Hematopoietic multipotent progenitor cell (in vitro differentiated cells): ENCODE data around the gene CBX4. TPM values are rescaled to one million over a fixed set of nuclear protein-coding genes. Genes with fewer than 3 reads are reported as not detected.
"Not testable (repeated sequence)": the region's sequence is repeated elsewhere in the genome, so short reads cannot be mapped to it uniquely, and the experiment has no call there.

ENCODE experiments used
- DNase-seq, 3 donors: peaks; one replicate each; pipeline ENCODE4 v3.0.0-alpha.2; 2011 to 2015; ENCODE audit warnings: low read depth in 2 of 3, low spot score in 2 of 3
- total RNA-seq: library from RNA; depleted of rRNA; stranded (reverse); fragments of >200 nt; gene quantifications from one replicate; pipeline ENCODE4 v1.2.3, GENCODE V29; 2012

The CBX4 gene
- total RNA-seq, 1 donor = 31.8 TPM

GRCh38 chr17:79861413-79862216 is 22.4 kb upstream of the CBX4 start:
- DNase-seq = no peak

- no peak for DNase-seq
Measured at GRCh38 chr17:79859676-79860615, 20.7 kb upstream of the CBX4 start.

- DNase-seq = no peak
Measured at GRCh38 chr17:79857095-79857494, 17.9 kb upstream of the CBX4 start.

- no peak for DNase-seq
Measured at GRCh38 chr17:79855331-79856124, 16.3 kb upstream of the CBX4 start.

- DNase-seq = no peak
Measured at GRCh38 chr17:79854080-79855060, 15.1 kb upstream of the CBX4 start.

GRCh38 chr17:79853168-79853567 is 13.9 kb upstream of the CBX4 start:
- not testable (repeated sequence) for DNase-seq

GRCh38 chr17:79852748-79853147 is 13.5 kb upstream of the CBX4 start:
- DNase-seq = peak in 1 of 3 donors; percentile 49

- DNase-seq = no peak
Measured at GRCh38 chr17:79851461-79851817, 12.2 kb upstream of the CBX4 start.

GRCh38 chr17:79850571-79851460 is 11.6 kb upstream of the CBX4 start:
- DNase-seq = no peak

GRCh38 chr17:79849953-79850352 is 10.7 kb upstream of the CBX4 start:
- no peak for DNase-seq

GRCh38 chr17:79848370-79848766 is 9.1 kb upstream of the CBX4 start:
- no peak for DNase-seq

- DNase-seq = no peak
Measured at GRCh38 chr17:79847698-79848369, 8.6 kb upstream of the CBX4 start.

GRCh38 chr17:79845601-79845949 is 6.3 kb upstream of the CBX4 start:
- peak in 1 of 3 donors; percentile 56 for DNase-seq

GRCh38 chr17:79844869-79845600 is 5.8 kb upstream of the CBX4 start:
- no peak for DNase-seq

- DNase-seq = no peak
Measured at GRCh38 chr17:79843816-79844800, 4.9 kb upstream of the CBX4 start.

- no peak for DNase-seq
Measured at GRCh38 chr17:79843474-79843815, 4.2 kb upstream of the CBX4 start.
